ENCODE data around the gene MED22.
"Not testable (repeated sequence)": the region's sequence is repeated elsewhere in the genome, so short reads cannot be mapped to it uniquely, and the experiment has no call there.

The MED22 gene

GRCh38 chr9:133377280-133377679 is 29.3 kb upstream of the MED22 start:
- in situ Hi-C loops (cut with MboI; ENCODE audit: low sequenced_read_pairs), result not testable (repeated sequence)

GRCh38 chr9:133375724-133376654 is 28.1 kb upstream of the MED22 start, which contains the start of the genes STKLD1 and SURF4:
Gene STKLD1 (plus strand): TSS chr9:133376366. CDS start chr9:133376474, 108 bp downstream.
Gene SURF4 (minus strand): TSS chr9:133376060. CDS start chr9:133375969, 91 bp downstream.
- in situ Hi-C loops (cut with MboI; ENCODE audit: low sequenced_read_pairs), result no loop called here

- in situ Hi-C loops (cut with MboI; ENCODE audit: low sequenced_read_pairs), result no loop called here
Measured at GRCh38 chr9:133375116-133375723, 27.3 kb upstream of the MED22 start.

GRCh38 chr9:133374612-133375115 is 26.7 kb upstream of the MED22 start:
- in situ Hi-C loops (cut with MboI; ENCODE audit: low sequenced_read_pairs), result no loop called here

- in situ Hi-C loops (cut with MboI; ENCODE audit: low sequenced_read_pairs), result no loop called here
Measured at GRCh38 chr9:133372144-133372543, 24.2 kb upstream of the MED22 start.

- in situ Hi-C loops (cut with MboI; ENCODE audit: low sequenced_read_pairs), result no loop called here
Measured at GRCh38 chr9:133371261-133371711, 23.4 kb upstream of the MED22 start.

- in situ Hi-C loops (cut with MboI; ENCODE audit: low sequenced_read_pairs), result no loop called here
Measured at GRCh38 chr9:133370685-133371084, 22.8 kb upstream of the MED22 start.

GRCh38 chr9:133369933-133370332 is 22.0 kb upstream of the MED22 start:
- in situ Hi-C loops (cut with MboI; ENCODE audit: low sequenced_read_pairs), result no loop called here

- in situ Hi-C loops (cut with MboI; ENCODE audit: low sequenced_read_pairs), result no loop called here
Measured at GRCh38 chr9:133369422-133369821, 21.5 kb upstream of the MED22 start.

- in situ Hi-C loops (cut with MboI; ENCODE audit: low sequenced_read_pairs), result no loop called here
Measured at GRCh38 chr9:133368249-133368881, 20.4 kb upstream of the MED22 start.

GRCh38 chr9:133367778-133368177 is 19.8 kb upstream of the MED22 start:
- in situ Hi-C loops (cut with MboI; ENCODE audit: low sequenced_read_pairs), result no loop called here

GRCh38 chr9:133367221-133367620 is 19.3 kb upstream of the MED22 start:
- in situ Hi-C loops (cut with MboI; ENCODE audit: low sequenced_read_pairs), result no loop called here

- in situ Hi-C loops (cut with MboI; ENCODE audit: low sequenced_read_pairs), result no loop called here
Measured at GRCh38 chr9:133366435-133366834, 18.5 kb upstream of the MED22 start.

- in situ Hi-C loops (cut with MboI; ENCODE audit: low sequenced_read_pairs), result no loop called here
Measured at GRCh38 chr9:133362359-133363044, 14.6 kb upstream of the MED22 start.

- in situ Hi-C loops (cut with MboI; ENCODE audit: low sequenced_read_pairs), result no loop called here
Measured at GRCh38 chr9:133361507-133362092, 13.7 kb upstream of the MED22 start.

GRCh38 chr9:133360400-133361393 is 12.8 kb upstream of the MED22 start:
- in situ Hi-C loops (cut with MboI; ENCODE audit: low sequenced_read_pairs), result no loop called here

GRCh38 chr9:133359399-133360175 is 11.7 kb upstream of the MED22 start:
- in situ Hi-C loops (cut with MboI; ENCODE audit: low sequenced_read_pairs), result no loop called here

- in situ Hi-C loops (cut with MboI; ENCODE audit: low sequenced_read_pairs), result no loop called here
Measured at GRCh38 chr9:133357656-133358055, 9.7 kb upstream of the MED22 start.

All from HL-60/S4 (cell line).